ENCODE measurements around the gene MATCAP1.
A peak's percentile ranks its signal among the peaks of the same experiment; 100 is the strongest.

The MATCAP1 gene

DNA sequence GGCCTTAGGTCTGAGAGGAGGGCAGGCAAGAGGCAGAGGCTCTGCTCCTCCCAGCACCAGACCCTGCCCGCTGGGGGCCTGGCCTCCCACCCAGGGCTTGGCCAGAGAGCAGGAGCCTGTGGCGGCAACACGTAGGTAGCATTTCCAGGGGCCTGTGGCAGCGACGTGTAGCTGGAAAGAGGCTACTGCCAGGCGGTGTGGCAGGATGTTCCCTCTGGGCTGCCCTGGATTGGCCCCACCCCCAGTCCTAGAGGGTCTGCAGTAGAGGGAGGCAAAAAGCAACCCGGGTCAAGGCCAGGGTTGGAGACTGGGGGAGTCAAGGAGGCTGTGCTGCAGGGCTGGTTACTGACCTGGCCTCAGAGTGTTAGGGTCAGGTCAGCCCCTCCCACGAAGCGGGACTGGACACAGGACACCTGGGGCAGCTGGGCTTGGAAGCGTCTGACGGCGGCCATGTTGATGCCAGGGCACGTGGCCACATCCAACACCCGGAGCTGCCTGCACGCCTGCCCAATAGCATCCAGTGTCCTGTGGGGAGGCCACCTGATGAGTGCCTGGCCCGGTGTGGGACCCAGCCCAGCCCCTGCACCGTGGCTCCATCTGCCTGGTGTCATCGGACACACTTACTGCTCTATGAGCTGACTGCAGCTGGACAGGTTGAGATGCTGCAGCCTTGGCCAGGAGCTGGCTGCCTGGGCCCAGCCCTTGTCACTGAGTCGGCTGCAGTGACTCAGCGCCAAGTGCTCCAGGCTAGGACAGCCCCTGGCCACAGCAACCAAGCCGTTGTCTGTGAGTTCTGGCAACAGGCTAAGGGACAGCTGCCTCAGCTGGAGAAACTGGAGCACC is 23.7 kb upstream of the MATCAP1 start:
- no peak for DNase-seq

DNA sequence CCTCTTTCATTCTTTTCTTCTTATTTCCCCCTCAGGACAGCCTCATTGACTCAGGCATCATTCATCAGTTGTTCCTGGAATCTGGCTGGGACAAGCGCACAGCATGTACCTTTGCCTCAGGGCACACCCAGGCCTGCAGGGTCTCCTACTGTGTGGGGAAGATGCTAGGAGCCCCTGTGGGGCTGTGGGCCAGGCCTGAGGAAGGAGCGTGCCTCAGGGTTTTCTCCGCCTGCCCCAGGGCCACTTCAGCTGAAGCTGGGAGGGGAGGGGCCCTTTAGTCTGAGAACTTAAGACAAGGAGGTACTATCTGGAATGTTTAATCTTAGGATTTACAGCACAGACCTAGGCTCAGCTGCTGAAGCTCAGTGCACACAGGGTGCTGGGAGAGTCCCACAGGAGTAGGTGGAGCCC is 23.1 kb upstream of the MATCAP1 start:
- DNase-seq, result no peak

DNA sequence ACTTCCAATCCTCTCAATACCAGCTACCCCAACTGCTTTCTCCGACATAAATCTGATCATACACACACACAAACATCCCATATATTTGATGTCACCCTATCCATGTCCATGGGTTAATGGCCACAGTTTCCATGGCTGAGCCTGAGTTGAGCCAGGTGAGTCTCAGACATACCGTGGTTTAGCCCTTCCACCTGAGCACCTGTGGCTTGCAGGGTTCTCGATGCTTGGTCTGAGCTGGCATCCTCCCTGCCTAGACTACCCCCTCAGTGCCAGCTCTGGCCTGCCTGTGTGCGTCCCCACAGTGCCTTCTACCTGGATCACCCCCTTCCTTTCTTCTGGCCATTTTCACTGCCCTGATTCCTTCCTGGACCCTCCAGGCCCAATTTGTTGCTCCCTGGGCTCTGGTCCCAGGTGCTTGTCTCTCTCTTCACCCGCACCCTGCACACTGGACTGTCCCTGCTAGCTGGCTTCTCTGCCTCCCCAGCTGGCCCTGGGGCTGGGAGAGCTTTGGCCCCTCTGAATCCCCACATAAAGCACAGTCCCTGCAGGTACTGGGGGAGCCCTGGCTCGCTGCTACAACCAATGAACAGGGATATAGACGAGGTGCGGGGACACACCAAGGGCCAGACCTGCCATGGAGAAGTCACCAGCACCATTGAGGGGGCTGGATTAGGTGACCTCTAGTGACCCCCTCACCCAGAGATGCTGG is 22.5 kb upstream of the MATCAP1 start:
- DNase-seq, result no peak

GRCh38 chr16:67204076-67204475 is 20.3 kb upstream of the MATCAP1 start:
- DNase-seq, result no peak

GRCh38 chr16:67202956-67203493 is 19.3 kb upstream of the MATCAP1 start:
- DNase-seq, result no peak

DNA sequence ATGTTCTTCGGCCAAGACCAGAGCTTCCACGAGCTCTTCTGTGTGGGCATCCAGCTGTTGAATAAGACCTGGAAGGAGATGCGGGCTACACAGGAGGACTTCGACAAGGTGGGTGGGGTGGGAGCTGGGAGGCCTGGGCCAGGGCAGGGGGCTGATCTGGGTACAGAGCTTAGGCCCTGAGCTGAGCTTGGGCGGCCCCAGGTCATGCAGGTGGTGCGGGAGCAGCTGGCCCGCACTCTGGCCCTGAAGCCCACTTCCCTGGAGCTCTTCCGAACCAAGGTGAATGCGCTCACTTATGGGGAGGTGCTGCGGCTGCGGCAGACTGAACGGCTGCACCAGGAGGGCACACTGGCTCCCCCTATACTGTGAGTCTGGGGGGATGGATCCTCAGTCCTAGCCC is 18.7 kb upstream of the MATCAP1 start:
- DNase-seq, result no peak

GRCh38 chr16:67201411-67202345 is 17.9 kb upstream of the MATCAP1 start:
- DNase-seq, result no peak

DNA sequence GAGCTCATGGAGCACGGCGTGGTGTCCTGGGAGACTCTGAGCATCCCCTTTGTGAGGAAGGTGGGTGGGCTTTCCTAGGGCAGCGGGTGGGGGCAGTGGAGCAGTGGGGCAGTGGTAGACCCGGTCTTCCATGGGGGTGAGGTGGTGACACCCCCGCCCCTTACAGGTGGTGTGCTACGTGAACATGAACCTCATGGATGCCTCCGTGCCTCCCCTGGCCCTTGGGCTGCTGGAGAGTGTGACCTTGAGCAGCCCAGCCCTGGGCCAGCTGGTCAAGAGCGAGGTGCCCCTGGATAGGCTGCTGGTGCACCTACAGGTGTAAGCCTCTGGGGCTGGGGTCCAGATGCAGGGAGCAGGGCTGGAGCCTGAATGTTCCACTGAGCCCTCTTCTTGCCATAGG is 16.7 kb upstream of the MATCAP1 start:
- no peak for DNase-seq

DNA sequence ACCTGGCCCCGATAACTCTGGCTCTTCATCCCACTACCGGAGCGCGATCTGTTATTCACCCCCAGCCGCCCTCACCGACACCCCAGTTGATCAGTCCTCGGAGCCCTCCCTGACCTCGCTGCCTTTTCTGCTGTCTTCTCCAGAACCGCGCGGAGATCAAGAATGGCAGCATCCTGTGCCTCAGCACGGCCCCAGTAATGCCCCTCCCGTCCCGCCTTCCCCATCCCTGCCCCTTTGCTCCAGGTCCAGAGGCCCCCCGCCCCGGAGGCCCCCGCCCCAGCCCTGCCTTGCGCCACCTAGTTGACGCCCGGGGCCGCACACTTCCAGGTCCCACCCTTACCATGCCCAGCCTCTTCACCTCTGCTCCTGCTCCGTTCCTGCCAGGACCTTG is 16.0 kb upstream of the MATCAP1 start:
- DNase-seq, result no peak

- DNase-seq, result no peak
Observed at GRCh38 chr16:67199011-67199807, 15.4 kb upstream of the MATCAP1 start, which contains the start of gene ELMO3. Gene ELMO3 (plus strand): TSS chr16:67199131. CDS start chr16:67199327, 196 bp downstream.

- no peak for DNase-seq
Observed at GRCh38 chr16:67198238-67198734, 14.5 kb upstream of the MATCAP1 start.

DNA sequence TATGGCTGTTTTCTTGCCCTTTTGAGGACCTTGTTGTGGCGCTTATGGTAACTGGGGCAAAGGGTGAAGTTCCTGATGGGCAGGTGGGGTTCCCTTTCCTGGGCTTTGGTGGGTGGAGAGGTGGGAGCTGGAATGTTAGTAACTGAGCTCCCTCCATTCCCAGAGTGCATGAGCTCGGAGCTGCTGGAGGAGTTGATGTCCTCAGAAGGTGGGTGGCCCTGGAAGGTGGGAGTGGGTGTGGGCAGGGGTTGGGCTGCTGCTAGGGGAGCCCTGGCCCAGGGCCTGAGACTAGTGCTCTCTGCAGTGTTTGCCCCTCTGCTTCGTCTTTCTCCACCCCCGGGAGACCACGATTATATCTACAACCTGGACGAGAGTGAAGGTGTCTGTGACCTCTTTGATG is 13.9 kb upstream of the MATCAP1 start:
- no peak for DNase-seq

GRCh38 chr16:67196881-67197280 is 13.1 kb upstream of the MATCAP1 start:
- no peak for DNase-seq

- no peak for DNase-seq
Observed at GRCh38 chr16:67195676-67196075, 11.9 kb upstream of the MATCAP1 start.

DNA sequence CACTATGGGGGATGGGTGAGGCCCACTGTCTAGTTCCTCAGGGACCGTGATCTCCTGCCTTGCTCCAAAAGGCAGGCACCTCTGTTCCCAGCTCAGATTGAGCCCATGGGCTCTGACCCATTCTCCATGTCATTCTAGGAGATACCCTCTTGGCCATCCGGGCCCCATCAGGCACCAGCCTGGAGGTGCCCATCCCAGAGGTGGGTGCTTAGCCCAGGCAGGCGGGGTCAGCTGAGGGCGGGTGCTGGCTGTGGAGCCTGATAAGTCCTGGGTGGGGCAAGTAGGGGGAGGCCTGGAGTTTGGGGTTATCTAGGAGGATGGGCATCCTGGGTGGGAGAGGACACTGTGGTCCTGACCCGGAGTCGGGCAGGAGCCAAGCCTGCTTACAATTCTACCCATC is 10.5 kb upstream of the MATCAP1 start:
- no peak for DNase-seq

GRCh38 chr16:67193536-67193935 is 9.8 kb upstream of the MATCAP1 start:
- no peak for DNase-seq

- no peak for DNase-seq
Observed at GRCh38 chr16:67192781-67193361, 9.1 kb upstream of the MATCAP1 start.

- peak; percentile 74 for DNase-seq
Observed at GRCh38 chr16:67191995-67192681, 8.4 kb upstream of the MATCAP1 start, which contains the start of gene E2F4. Gene E2F4 (plus strand): TSS chr16:67192155. CDS start chr16:67192228, 73 bp downstream.

DNA sequence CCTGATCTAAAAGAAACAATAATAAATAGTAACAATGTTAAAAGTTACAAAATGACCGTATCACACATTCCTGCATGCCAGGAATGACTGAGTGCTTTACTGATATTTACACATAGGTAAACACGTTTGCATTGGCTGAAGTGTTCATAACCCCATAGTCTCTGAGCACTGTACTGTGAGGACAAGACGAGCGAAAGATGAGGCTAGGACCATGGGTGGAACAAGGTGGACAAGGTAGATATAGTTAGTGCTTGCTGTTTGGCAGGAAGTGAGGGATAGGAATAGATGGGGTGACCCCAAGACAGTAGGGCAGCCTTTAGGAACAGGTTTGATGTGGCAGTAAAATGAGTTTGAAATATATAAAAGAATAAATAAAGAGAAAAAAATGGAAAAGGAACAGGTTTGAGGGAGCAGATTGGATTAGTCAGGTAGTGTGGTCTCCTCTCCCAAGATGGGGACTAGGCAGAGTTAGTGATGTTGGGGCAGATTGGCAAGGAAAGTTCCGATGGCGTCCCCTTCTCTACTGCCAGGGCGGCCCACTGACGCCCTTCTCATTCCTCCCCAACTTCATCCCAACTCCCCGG is 7.7 kb upstream of the MATCAP1 start:
- DNase-seq, result no peak

All from NCI-H2227 treated with DMSO at 0.1 percent for 48 hours (cell line).